ENCODE results near the gene XXYLT1.
"Not testable (repeated sequence)": the region's sequence is repeated elsewhere in the genome, so short reads cannot be mapped to it uniquely, and the experiment has no call there.

Gene XXYLT1

DNA sequence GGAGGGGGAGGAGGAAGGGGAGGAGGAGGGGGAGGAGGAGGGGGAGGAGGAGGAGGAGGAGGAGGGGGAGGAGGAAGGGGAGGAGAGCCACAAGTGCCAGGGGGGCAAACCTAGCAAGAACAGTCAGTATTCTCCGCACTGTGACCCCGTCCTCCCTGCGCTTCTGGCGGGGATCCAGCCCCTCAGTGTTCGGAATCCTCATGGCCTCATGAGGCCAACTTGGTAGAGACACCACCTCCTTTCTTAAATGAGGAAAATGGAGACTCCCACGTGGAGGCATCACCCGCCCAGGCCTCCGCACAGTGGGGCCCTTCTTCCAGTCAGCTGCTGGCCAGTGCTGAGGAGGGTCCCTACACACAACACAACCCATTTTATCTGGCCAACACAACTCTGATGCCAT, 163.4 kb downstream of the XXYLT1 start:
- DNase-seq: no peak

- DNase-seq: not testable (repeated sequence)
These were observed 163.9 kb downstream of the XXYLT1 start for GRCh38 chr3:195107031-195107430.

DNA sequence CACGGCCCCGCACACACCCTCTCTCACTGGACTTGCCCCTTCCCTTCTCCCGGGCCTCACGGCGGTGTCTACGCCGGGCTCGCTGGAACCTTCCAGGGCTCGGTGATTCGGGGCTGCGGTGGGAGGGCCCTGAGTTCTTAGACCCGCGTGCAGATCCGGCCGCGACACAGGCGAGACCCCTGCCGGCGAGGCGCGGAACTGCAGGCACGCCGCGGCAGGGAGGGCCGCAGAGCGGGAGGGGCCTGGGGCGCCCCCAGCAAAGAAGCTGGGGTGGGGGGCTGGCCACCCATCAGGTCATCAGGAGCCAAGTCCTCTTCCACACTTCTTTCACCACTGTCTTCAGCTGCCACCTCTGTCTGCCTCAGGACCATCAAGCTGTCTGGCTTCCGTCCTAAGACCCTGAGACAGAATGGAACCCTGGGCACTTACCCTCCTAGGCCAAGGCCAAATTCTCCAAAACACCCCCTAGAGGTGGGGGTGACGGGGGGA, 164.5 kb downstream of the XXYLT1 start:
- DNase-seq: peak; percentile 68 to 83 (median 77)

- DNase-seq: no peak
These were observed 165.0 kb downstream of the XXYLT1 start for GRCh38 chr3:195105841-195106417.

- DNase-seq: no peak
These were observed 165.6 kb downstream of the XXYLT1 start for GRCh38 chr3:195105389-195105788.

- no peak for DNase-seq
These were observed 166.6 kb downstream of the XXYLT1 start for GRCh38 chr3:195104340-195104739.

DNA sequence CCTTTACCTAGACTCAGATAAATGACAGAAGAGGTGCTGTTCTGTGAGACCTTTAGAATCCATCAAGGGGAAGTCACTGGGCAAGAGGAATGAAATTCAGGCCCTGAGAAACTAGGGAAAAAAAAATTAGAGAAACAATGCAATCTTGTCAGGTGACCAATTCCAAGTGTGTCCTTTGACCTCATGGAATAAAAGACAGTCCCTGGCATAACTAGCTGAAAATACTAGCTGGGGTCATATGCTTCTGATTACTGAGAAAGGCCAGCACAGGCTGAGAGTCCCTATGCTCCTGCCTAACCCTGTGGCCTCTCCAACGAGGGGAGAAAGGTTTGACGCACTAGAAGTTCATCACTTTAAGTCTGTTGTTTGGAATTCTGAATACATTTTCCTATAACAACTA, 167.3 kb downstream of the XXYLT1 start:
- DNase-seq: peak in 1 of 3 donors; percentile 34

- DNase-seq: peak; percentile 80 to 95 (median 93)
These were observed 168.1 kb downstream of the XXYLT1 start for GRCh38 chr3:195102609-195103467.

GRCh38 chr3:195101927-195102608, 168.9 kb downstream of the XXYLT1 start:
- DNase-seq: peak in 1 of 3 donors; percentile 51

- DNase-seq: peak; percentile 84 to 93 (median 91)
These were observed 169.9 kb downstream of the XXYLT1 start for GRCh38 chr3:195101001-195101583.

DNA sequence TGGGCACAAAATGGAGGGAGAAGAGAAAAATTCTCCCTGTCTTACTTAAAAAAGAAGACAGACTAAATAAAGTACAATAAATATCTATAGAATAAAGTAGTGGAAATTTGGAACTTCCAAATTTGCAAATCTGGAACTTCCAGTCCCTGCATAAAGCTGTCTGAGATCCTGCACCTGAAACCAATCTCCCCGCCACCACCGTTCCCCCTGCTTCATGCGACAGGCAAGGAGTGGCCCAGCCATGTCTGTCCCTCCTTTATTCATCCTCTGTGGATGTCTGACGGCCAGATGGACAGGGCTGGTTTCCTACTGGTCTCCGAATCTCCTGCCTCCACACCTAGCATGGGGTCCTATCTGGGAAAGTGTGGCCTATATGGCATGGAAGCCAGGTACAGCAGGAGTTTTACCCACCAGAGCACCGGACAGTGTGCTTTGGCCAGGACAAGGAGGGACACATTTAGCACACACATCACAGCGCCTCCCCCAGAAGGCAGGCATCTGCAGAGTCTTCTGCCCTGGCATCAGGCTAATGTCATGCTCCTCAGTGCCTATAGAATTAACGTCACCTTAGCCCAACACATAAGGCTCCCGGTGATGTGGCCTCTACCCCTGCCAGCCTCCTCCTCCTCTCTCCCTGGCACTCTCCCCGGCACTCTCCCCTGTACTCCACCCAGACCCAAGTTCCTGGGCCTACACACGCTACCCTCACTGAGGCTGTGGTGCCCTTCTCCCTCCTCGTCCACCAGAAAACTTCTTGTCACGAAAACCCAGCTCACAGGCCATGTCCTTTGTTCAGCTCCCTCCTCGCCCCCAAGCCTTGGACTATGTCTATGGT, 170.8 kb downstream of the XXYLT1 start:
- DNase-seq: peak in 1 of 3 donors; percentile 29

DNA sequence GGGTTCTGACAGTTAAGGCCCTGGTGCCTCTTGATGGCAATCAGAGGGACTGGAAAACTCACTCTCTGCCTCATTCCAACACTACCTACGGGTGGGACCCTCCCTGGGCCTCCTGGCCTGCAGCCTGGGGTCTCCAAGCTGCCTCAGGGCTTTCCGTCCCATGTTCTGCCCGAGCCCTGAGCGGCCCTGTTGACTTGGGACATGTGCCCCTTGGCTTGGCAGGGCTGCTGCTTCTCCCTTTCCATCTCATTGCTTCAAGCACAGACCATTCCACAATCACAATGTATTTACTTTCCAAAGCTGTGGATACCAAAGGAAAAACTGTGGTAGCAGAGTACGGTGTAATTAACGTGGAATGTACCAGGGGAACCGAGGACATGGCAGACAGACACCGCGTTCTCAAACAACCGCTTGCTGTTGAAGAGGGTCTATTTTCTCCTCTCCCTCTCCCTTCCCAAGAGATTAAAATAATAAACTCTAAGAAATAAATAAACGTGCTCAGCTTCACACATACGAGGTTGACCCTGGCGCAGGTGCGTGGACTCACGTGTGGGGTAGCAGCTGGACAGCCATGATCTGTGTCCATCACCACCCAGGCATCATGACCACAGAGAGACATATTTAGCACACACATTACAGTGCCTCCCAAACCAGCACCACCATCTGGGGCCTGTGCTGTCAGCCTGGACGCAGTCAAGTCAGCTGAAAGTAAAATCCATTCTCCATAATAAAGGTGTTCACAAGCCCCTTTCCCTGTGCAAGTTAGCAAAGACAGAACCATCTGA, 172.0 kb downstream of the XXYLT1 start:
- no peak for DNase-seq

DNA sequence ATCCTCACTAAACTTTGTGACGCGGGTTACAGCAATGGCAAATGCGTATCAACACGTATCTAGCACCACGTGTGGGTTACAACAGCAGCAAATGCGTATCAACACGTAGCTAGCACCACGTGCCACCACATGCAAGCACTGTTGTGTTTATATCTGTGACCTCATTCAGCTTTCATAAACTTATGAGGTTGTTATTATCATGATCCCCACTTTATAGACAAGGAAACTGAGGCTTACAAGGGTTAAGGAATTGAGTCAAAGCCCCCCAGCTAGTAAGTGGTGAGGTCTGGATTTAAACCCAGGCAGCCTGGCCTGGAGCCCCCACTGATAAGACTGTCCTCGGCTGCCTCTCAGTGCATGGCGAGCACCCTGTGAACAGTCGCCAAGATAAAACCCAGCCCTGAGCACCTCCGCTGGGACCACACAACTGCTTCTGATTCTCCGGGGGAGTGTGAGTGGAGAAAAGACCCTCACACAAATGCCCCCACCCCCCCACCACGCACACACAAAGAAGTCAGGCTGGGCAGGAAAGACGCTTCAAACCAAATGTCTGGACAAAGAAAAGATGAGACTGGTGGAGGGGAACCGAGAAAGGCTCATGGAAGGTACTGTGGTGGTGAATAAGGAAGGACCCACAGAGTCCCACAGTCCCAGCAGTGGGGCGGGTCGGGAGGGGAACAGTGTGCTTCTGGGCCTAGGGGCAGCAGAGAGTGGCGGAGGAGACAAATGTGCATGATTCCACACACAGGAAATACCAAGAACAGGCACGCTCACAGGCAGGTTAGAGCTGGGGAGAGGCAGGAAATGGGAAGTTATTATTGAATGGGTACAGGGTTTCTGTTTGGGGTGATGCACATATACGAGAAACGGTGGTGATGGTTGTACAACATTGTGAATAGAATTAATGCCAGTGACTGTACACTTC, 173.4 kb downstream of the XXYLT1 start:
- no peak for DNase-seq

GRCh38 chr3:195096484-195097330, 174.3 kb downstream of the XXYLT1 start:
- DNase-seq: no peak

DNA sequence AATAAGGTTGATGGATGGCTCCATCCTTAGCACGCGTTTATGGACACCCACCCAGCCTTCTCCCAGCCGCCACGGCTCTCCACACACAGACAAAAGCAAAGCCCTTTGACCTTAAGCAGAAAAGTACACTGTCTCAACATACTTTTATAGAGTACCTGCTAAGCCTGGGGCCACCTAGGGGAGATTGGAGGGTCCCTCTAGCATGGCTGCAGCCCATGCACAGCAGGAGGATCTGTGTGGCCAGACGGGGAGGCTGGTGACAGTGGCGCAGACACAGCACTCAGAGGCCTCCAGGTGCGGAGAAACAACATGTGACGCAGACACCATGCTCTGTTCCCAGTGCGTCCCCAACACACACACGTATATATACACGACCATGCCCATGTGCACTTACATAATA, 174.9 kb downstream of the XXYLT1 start:
- no peak for DNase-seq

DNA sequence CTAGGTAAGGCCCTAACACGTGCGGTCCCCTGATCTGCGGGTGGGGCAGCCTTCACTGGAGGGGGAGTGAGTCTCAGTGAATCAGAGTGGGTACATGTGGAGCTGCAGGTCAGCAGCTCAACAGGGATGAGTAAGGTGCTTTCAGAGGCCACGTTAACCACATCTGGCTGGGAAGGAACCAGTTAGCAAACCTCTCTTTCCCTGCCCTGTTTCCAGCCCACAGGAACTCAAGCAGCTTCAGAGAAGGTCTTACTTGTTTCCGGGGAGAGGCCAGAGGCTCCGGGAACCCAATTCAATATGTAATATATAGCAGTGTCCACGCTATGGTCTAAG, 175.3 kb downstream of the XXYLT1 start:
- DNase-seq: no peak

DNA sequence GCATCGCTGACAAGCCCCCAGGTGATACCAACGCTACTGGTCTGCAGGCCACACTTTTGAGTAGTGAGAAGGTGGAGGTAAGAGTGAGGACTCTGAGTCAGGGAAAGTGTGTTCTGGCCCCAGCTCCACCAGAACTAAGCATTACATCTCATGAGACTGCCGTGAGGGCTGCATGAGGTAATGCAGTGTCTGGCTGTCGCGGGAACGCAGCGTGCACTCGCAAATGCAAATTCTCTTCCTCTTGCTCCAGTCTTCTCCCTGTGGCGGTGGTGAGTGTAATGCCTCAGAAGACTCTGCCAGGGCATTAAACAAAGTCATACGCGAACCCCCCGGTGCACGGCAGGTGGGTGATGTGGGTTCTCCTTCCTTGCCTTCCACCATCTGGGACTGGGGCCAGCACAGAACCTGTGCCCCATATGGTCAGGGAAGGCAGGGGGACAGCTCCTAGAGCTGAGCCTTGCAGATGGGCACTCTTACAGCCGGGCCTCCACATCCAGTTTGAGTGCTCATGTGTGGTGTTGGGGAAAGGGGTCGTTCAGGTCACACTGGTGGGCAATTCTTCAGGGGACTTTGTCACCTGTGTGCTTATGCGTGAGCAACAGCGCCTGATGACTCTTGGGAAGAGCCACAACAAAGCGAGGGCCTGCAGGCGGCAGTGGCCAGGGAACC, 175.8 kb downstream of the XXYLT1 start:
- DNase-seq: peak; percentile 32 to 53 (median 40)

DNA sequence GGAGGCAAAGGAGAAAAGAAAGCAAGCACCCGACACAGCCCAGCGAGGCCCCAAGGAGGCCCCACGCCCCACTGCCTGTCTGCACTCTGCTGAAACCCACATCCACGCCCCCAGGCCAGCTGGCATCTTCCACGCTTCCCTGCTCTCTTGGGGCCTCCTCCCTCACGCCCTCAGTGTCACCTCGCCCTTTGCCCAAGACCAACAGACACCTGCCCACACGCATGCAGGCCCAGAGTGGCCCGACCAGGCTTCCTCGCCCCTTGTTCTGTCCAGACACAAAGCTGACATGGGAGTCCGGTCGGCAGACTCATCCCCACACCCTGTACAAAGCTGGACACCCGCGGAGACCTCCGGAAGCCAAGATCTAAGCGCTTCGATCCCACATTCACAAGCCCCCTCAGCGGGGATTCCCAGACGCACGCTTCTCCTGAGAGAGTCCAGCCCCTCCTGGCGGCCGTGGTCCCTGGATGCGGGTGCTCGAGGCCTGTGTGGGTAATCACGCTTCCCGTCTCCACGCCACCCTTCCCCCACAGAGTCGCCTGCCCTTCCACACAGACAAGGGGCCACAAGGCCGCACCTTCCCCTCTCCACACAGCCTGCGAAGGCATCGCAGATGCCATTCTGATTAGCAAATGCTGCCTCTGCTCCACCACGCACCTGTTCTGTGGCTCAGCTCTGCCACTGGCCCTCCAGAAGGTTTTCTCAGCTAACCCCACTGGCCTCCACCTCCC, 176.6 kb downstream of the XXYLT1 start:
- no peak for DNase-seq

Measured in suppressor macrophage treated with lipopolysaccharide for 1 hour (primary cell).